Non-pigmented ciliary epithelial cell (primary cell): ENCODE data around the gene CASP10.
"Not testable (repeated sequence)": the region's sequence is repeated elsewhere in the genome, so short reads cannot be mapped to it uniquely, and the experiment has no call there.

Experiments used
- DNase-seq: peaks from one replicate; pipeline ENCODE4 v3.0.0-alpha.2; 2010; ENCODE audit warnings: low read depth

The CASP10 gene

DNA sequence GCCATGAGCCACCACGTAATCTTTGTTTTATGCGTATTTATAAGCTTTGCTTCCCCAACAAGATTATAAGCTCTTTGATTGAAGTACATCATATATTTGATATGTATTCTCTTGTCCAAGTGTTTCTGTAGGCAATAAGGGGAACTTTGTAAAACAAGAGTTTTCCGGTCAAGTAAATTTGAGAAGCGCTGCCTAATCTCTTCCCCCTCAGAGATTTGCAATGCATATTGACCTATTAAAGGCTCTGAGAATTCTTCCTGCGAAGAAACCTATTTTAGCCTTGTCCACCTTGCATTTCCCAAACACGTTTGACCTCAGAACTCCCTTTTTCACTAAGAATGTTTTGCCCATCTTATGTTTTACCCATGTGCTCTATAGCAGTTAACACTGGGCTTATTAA, 26.9 kb upstream of the CASP10 start:
- no peak for DNase-seq

DNA sequence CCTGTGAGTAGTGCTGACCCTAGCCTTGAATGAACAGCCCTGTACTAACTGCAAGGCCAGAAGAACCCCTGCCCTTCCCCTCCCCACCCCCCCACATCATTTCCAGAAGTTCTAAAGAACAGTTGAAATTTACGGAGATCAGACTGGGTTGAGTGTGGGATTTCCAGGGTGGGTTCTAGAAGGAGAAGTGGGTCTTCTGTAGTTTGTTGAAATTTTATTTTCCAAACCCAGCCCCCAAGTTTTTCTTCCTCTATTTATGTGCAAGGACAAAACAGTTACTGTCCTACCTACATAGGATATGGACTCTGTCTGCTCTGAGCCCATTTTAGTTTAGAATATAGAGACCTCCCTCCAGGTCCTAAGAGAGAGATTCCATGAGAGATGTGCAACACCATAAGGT, 26.3 kb upstream of the CASP10 start:
- DNase-seq = no peak

DNA sequence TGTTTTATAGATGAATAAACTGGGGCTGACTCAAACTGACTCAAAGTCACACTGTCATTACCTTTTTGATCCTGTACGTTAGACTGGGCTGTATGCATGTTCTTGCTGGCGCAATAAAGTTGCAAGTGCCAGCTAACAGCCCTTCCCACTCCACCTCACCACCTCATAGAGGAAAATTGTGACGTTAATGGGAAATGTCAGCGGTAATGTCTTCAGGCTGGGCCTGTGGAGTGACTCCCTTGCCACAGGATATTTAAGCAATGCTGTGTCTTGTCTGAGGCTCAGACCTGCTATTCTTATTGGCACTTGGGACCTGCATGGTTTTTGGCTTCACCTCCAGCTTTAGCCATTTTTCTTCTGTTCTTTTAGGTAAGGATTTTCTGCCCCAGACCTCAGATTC, 25.2 kb upstream of the CASP10 start:
- no peak for DNase-seq

DNA sequence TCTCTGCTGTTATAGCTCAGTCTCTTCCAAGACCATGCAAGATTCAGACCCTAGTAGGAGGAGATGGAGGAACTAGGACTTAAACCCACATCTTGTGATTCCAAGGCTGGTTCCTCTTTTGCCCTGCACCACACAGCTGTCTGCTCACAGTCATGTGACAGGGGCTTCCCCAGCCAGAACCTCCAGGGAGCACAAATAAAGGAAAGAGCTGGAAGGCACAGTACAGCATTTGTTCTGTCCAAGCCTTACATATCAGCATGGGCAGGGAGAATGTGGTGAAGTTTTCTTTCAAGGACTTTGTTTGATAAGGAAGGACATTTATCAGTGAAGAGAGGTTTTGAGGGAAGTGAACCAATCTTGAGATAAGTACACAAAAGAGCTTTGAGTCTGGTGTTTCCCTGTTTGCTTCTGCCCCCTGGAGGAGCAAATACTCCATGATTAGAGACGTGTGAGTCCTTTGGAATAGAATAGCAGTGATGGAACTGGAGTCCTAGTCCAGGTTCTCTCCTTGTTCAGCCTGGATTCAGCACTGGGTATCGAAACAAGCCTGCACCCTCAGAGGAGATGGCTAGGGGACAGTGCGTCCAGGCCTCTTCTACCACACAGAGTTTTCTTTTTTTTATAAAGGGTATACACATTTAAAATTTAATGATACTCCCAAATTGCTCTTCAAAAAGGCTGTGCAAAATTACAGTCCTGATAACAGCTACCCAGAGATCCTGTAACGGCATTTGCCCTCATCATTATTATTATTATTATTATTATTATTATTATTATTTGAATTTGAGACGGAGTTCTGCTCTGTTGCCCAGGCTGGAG, 24.6 kb upstream of the CASP10 start:
- DNase-seq = peak; percentile 49

DNA sequence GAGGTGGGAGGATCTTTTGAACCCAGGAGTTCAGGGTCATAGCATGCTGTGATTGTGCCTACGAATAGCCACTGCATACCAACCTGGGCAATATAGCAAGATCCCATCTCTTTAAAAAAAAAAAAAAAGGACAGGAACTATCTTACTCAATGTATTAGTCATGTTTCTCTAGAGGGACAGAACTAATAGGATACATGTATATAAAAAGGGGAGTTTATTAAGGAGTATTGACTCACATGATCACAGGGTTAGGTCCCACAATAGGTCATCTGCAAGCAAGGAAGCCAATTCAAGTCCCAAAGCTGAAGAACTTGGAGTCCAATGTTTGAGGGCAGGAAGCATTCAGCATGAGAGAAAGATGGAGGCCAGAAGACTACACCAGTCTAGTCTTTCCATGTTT, 18.8 kb upstream of the CASP10 start:
- DNase-seq = no peak

DNA sequence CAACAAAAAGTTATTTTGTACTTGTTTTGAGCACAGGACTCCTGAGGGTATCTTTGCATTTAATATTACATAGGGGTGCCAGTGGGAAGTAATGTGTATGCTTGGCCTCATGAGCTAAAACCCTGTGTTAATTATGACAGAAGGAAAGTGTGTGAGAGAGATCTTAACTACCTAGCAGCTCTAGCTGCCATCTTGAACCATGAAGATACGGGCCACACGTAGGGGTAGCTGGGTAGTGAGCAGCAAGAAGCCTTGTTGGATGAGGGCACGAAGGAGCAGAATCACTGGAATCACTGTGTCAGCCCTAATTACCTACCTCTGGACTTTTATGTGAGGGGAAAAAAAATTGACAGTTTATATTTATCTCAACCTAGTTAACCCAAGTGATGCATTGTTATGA, 15.4 kb upstream of the CASP10 start:
- no peak for DNase-seq

DNA sequence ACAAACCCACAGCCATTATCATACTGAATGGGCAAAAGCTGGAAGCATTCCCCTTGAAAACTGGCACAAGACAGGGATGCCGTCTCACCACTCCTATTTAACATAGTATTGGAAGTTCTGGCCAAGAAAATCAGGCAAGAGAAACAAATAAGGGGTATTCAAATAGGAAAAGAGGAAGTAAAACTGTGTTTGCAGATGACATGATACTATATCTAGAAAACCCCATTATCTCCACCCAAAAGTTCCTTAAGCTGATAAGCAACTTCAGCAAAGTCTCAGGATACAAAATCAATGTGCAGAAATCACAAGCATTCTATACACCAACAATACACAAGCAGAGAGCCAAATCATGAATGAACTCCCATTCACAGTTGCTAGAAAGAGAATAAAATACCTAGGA, 14.4 kb upstream of the CASP10 start:
- not testable (repeated sequence) for DNase-seq

DNA sequence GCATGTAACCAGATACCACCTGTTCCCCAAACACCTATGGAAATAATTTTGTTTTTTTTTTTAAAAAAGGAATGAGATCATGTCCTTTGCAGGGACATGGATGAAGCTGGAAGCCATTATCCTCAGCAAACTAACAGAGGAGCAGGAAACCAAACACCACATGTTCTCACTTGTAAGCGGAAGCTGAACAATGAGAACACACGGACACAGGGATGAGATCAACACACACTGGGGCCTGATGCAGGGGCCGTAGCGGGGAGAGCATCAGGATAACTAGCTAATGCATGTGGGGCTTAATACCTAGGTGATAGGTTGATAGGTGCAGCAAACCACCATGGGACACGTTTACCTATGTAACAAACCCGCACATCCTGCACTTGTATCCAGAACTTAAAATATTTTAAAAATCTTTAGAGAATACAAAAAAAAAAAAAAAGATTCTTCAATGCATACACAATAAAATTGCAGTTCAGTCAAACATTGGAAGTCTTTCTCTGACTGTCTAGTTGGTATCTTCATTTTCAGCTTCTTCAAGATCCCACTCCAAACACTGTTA, 11.6 kb upstream of the CASP10 start:
- no peak for DNase-seq

DNA sequence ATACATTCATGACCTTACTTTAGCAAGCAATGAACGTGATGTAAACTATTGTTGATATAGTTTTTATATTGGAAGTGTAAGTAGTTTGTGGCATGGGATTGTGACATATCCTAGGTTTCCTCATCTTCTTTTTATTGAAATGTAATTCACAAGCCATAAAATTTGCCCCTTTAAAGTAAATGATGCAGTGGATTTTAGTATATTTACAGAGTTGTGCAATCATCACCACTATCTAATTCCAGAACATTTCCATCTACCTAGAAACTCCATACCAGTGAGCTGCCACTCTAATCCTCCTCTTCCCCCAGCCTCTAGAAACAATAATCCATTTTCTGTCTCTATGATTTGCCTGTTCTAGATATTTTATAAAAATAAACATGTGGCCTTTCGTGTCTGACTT, 10.7 kb upstream of the CASP10 start:
- DNase-seq = no peak

DNA sequence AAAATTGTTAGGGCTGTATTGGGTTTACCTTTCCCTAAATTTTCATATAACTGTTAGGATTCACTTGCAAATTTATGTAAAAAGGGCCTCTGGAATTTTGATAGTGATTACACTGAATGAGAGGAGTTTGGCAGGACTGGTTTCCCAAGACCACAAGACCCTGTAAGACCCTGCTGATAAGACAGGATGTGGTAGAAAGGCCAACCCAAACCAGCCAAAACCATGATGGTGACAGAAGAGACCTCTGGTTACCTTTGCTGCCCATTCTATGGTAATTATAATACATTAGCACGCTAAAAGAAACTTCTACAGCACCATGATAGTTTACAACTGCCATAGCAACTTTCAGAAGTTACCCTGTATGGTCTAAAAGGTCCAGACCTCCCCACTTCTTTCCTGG, 8.3 kb upstream of the CASP10 start:
- no peak for DNase-seq

DNA sequence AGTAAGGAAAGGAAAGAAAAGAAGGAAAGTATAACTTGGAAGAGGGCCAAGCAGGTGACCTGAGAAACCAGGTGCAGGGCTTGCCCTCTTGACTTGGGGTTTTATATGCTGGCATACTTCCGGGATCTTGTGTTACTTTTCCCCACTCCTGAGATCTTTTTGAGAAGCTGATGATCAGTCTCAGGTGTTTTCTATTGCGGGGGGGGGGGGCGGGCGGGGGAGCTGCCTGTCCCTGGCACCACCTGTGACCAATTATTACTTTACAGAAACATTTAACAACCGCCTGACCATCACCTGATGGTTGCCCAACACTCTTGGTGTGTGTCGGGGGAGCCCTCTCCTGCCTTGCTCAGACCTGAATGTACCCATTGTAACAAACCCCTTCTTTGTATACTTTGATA, 6.9 kb upstream of the CASP10 start:
- DNase-seq = no peak

DNA sequence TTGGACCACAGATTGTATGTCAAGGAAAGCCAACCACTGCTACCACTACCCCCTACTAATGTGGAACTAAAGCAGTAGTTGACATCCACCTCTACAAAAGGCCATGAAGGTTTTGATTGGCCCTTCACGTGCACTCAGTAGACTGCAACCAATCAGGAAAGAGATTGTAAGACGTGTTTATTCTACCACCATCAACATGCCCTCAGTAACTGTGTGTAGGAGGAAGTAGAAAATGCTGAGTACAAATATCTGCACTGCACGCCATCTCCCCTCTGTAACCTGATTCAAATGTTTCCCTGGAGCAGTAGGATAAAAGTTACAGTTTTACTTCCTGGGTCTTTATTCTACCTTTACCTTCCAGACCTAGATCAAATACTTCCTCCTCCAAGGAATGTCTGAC, 2.9 kb upstream of the CASP10 start:
- no peak for DNase-seq

DNA sequence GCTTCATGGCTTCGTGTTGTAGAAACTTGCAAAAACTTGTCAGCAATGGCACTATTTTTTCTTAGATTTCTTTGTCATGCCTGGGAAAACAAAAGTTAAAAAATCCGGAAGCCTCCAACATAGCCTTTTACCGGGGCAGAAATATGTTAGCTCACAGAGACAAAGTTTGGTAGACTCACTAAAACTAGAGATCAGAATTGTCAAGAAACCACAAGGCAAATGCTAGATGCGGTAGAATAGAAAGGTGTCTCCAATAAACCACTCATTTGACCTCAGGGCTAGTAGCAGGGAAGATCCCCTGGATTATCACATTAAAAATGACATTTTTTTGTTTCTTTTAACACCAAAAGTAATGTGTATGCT, 405 bp downstream of the CASP10 start:
- no peak for DNase-seq

DNA sequence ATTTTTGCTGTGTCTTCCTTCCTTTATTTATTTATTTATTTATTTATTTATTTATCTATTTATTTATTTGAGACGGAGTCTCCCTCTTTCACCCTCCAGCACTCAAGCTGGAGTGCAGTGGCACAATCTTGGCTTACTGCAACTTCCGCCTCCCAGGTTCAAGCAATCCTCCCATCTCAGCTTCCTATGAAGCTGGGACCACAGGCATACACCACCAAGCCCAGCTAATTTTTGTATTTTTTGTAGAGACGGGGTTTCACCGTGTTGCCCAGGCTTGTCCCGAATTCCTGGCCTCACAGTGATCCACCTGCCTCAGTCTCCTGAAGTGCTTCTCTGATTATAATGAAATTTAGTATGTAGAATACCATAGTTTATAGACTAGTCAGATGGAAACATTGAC, 894 bp downstream of the CASP10 start:
- DNase-seq = not testable (repeated sequence)

DNA sequence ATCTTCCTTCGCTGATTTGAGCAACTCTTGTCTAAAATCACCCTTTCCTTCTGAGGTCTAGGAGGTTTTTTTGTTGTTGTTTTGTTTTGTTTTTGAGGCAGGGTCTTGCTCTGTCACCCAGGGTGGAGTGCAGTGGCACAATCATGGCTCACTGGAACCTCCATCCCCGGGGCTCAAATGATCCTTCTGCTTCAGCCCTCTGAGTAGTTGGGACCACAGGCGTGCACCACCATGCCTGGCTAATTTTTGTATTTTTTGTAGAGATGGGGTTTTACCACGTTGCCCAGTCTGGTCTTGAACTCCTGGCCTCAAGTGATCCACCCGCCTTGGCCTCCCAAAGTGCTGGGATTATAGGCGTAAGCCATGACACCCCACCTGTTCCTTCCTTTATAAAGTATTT, 1.3 kb downstream of the CASP10 start:
- DNase-seq = not testable (repeated sequence)

DNA sequence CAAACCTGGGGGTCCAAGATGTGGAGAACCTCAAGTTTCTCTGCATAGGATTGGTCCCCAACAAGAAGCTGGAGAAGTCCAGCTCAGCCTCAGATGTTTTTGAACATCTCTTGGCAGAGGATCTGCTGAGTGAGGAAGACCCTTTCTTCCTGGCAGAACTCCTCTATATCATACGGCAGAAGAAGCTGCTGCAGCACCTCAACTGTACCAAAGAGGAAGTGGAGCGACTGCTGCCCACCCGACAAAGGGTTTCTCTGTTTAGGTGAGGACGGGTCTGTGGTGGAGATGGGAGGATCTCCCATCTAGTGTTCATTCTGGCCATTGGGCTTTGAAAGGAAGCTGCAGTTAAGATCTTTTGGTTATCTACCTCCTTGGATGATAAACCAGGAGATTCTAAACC, 2.9 kb downstream of the CASP10 start:
- no peak for DNase-seq

DNA sequence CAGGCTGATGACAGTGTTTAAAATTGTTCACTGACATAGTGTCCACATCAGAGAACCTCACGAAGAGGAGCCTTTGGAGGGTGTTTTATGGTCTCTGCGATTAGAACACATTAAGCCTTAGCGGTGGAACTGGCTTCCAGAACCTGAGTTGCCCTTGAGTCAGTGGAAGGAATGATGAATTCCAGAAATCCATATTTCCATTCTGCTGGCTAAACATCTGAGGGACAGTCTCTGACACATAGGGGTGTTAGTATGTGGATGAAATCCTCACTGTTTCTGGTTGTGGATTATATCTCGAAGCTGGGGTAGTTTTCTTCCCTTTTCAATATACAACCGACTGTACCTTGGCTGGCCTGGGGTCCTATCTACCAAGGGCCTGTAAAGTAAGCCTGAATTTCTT, 4.0 kb downstream of the CASP10 start:
- no peak for DNase-seq

DNA sequence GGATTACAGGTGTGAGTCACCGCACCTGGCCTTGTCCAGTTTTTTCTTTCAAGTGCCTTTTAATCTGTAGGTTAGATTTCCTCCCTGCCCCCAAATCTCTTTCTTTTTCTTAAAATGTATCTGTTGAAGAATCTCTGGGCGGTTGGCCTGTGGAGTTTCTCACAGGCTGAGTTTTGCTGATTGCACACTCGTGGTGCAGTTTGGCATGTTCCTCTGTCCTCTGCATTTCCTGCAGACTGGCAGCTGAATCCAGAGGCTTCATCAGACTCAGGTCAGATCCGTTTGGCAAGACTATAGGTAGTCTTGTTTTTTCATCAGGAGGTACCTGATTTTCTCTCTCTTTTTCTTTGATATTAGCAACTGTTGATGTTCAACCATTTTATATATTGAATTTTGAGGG, 5.5 kb downstream of the CASP10 start:
- no peak for DNase-seq

DNA sequence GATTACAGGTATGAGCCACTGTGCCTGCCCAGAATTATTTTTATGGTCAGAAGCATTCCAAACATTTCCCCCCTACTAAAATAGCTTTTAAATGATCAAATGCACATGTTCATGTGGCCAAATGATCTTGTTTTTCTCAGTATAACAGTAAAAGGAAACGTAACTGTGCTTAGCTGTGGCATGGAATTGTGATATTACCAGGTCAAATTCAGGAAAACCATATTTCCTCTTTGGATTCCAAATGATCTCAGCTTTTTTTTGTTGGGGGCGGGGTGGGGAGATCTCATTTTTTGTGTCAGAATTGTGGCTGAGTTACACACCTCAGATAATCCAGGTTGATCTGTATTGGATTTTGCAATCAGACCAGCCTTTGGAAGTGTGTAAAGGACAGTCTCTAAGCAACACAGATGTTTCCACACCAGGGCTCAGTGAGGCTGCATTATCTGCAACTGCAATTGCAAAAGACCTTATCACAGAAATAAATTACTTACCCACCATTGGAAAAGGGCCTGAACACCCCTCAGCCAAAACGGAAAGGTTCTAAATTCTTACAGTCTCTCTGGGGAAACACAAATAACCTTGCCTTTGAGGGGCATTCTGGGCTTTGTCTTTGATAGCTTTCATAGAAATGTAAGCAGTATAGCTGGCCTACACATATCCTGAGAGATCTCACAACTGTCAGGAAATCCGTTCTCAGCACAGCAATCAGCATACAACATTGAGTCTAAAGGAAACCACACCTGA, 8.4 kb downstream of the CASP10 start:
- no peak for DNase-seq

DNA sequence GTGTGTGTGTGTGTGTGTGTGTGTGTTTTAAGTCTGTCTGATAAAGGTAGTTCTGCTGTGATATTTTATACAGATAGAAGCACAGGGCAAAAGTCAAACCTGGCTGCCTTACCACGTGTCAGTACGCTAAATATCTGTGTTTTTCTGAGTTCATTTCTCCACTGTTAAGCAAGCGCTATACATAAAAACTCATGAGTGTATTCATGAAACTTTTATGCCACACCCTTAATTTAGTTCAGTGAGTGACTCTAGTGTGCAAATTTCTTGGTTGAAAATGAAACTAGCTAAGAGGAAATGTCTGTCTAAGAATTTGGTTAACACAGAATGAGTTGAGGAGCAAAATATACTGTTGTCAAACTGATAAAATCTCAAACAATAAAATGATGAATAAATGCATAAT, 11.2 kb downstream of the CASP10 start:
- DNase-seq = no peak

DNA sequence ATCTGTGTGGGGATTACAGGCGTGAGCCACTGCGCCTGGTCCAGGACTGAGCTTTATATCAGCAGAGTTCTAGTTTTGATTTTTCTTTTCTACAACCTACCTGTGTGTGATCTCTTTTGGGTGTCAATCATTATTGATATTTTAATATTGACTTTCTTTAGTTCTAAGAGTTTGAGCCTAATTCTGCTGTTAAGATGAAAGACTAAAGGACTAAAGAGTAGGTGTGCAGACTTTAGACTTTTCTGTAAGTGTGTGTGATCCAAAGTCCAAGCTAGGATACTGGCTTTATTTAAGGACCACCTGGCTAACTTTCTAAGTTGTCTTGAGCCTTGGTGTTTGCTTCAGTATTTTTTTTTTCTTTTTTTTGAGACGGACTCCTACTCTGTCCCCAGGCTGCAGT, 12.4 kb downstream of the CASP10 start:
- no peak for DNase-seq

DNA sequence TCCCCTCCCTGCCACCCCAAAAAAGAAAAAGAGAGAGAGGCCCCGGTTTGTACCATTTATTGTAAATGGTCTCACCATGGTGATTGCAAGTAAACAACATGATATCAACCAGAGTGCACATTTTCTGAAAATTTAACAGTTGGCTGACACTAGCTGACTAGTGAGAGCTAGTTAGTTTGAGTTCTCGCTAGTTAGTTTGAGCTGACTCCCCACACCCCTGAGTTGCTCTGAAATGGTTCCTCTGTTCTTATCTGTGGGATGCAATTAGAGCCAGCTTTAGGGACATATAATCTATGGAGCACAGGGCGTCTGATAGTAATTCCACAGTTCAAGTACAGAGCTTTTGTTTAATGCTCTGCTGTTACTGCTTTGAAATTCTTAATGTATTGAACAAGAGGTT, 13.1 kb downstream of the CASP10 start:
- DNase-seq = no peak

DNA sequence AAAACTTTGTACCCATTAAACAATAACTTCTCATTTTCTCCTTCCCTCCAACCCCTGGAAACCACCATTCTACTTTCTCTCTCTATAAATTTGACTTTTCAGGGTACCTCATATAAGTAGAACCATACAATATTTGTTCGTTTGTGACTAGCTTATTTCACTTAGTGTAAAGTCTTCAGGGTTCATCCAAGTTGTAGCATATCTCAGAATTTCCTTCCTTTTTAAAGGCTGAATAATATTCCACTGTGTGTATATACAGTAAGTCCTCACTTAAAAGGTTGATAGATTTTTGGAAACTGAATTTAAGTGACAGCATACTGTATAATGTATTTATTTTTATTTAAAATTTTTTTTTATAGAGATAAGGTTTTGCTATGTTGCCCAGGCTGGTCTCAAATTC, 13.9 kb downstream of the CASP10 start:
- DNase-seq = no peak

DNA sequence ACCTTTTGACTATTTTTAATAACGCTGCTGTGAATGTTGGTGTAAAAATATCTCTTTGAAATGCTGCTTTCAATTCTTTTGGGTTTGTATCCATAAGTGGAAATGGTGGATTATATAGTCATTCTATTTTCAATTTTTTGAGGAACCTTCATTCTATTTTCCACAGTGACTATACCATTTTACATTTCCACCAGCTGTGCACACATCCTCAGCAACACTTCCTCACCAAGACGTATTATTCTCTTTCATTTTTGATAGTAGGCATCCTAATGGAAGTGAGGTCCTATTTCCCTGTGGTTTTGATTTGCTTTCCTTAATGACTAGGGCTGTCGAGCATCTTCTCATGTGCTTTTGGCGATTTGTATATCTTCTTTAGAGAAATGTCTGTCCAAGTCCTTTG, 14.8 kb downstream of the CASP10 start:
- no peak for DNase-seq
